ENCODE data around the gene UGT1A6.
"Not testable (repeated sequence)": the region's sequence is repeated elsewhere in the genome, so short reads cannot be mapped to it uniquely, and the experiment has no call there.

The UGT1A6 gene

DNA sequence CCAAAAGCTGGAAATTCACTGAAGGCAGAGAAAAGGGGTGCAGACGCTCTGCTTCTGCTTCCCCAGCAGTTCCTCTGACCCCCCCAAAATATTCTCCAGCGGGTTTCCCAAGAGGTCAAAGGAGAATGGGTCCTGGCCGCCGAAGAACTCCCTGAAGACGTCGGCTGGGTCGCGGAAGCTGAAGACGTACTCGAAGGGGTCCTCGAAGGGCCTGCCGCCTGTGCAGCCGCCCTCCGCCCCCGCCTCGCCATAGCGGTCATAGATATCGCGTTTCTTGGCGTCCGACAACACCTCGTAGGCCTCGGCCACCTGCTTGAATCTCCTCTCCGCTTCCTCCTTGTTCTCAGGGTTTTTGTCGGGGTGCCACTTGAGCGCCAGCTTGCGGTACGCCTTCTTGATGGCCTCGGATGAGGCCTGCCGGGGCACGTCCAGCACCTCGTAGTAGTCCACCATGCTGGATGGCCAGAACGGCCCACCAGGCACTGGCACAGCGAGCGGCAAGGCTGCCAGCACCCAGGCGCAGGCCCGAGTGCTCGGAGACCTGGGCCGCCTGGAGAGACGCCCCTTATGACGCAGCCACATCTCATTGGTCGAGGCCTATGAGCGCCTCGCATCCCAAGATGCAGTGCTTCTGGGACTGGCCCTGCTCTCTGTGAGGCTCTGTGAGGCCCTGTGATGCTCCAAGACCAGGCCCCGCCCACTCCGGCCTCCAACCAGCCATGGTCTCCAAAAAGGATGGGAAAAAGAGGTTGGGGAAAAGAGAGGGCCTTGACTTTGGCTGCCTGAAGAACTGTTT is 51.0 kb downstream of the UGT1A6 start:
- H3K4me1 ChIP-seq, result no peaks in the 10 kb centered on the region
- H3K9me3 ChIP-seq (ENCODE audit: control insufficient read depth, low read length), result no peaks in the 10 kb centered on the region
- H2AFZ ChIP-seq, result no peak overlapping the region
- no peaks in the 10 kb centered on the region for H3K36me3 ChIP-seq (ENCODE audit: control insufficient read depth, insufficient read depth, low read length)
- no peaks in the 10 kb centered on the region for H3K79me2 ChIP-seq
- H3K4me2 ChIP-seq (ENCODE audit: low read length), result no peak overlapping the region
- H3K27me3 ChIP-seq (ENCODE audit: control insufficient read depth, insufficient read depth, low read length), result no peaks in the 10 kb centered on the region
- no peak for TF ChIP-seq CTCF (IDR thresholded peaks at IDR 0.05)
- H3K9ac ChIP-seq, result no peak overlapping the region
- H3K27ac ChIP-seq, result no peak overlapping the region
- H3K4me3 ChIP-seq (ENCODE audit: low read depth, low read length), result no peak overlapping the region

DNA sequence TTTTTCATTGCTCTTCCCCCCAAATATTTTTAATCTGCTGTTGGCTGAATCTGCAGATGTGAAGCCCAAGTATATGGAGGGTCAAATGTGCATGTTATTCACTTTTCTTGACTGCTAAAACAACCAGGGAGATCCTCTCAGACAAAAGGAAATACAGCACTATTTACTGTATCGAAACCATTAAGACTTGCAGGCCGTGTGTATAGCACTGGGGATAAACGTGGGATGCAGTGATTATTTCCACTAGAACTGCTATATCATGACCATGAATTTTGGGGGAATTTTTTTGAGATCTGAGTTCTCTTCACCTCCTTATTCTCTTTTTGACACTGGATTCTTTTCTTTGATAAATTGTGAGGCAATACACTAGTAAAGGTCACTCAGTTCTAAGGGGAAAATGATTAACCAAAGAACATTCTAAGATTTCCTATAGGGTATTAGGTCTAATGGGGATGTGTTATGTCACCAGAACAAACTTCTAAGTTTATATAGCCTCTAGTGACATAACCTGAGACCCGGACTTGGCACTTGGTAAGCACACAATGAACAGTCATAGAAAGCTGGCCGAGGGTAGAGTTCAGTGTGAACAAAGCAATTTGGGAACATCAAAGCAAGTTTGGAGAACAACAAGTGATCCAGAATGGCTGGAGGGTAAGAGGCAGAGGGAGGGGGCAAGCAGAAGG is 52.5 kb downstream of the UGT1A6 start:
- Histone ChIP-seq H3K4me3 (ENCODE audit: low read depth, low read length) (no peak overlapping the region), H2AFZ (no peak overlapping the region), H3K9me3 (ENCODE audit: control insufficient read depth, low read length) (no peaks in the 10 kb centered on the region), H3K36me3 (ENCODE audit: control insufficient read depth, insufficient read depth, low read length) (no peaks in the 10 kb centered on the region), H3K27ac (no peak overlapping the region), H3K27me3 (ENCODE audit: control insufficient read depth, insufficient read depth, low read length) (no peaks in the 10 kb centered on the region), H3K9ac (no peak overlapping the region), H3K4me1 (no peaks in the 10 kb centered on the region), H3K4me2 (ENCODE audit: low read length) (no peak overlapping the region), H3K79me2 (no peaks in the 10 kb centered on the region)
- no peak for TF ChIP-seq CTCF (IDR thresholded peaks at IDR 0.05)

- not testable (repeated sequence) for H3K9ac ChIP-seq; H3K9me3 ChIP-seq (ENCODE audit: control insufficient read depth, low read length); H3K27me3 ChIP-seq (ENCODE audit: control insufficient read depth, insufficient read depth, low read length); H3K36me3 ChIP-seq (ENCODE audit: control insufficient read depth, insufficient read depth, low read length); H3K27ac ChIP-seq; H3K4me1 ChIP-seq; H2AFZ ChIP-seq; H3K4me2 ChIP-seq (ENCODE audit: low read length); H3K79me2 ChIP-seq; H3K4me3 ChIP-seq (ENCODE audit: low read depth, low read length)
These were observed 53.1 kb downstream of the UGT1A6 start for GRCh38 chr2:233745838-233746237.

- Histone ChIP-seq H2AFZ (no peak overlapping the region), H3K36me3 (ENCODE audit: control insufficient read depth, insufficient read depth, low read length) (no peaks in the 10 kb centered on the region), H3K79me2 (no peaks in the 10 kb centered on the region), H3K27ac (no peak overlapping the region), H3K4me3 (ENCODE audit: low read depth, low read length) (no peak overlapping the region), H3K9me3 (ENCODE audit: control insufficient read depth, low read length) (no peaks in the 10 kb centered on the region), H3K4me2 (ENCODE audit: low read length) (no peak overlapping the region), H3K9ac (no peak overlapping the region), H3K27me3 (ENCODE audit: control insufficient read depth, insufficient read depth, low read length) (no peaks in the 10 kb centered on the region), H3K4me1 (no peaks in the 10 kb centered on the region)
- TF ChIP-seq CTCF (IDR thresholded peaks at IDR 0.05), result no peak
These were observed 54.0 kb downstream of the UGT1A6 start for GRCh38 chr2:233746475-233747282.

DNA sequence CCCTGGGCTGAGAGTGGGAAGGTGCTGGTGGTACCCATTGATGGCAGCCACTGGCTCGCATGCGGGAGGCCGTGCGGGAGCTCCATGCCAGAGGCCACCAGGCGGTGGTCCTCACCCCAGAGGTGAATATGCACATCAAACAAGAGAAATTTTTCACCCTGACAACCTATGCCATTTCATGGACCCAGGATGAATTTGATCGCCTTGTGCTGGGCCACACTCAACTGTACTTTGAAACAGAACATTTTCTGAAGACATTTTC is 54.5 kb downstream of the UGT1A6 start:
- Histone ChIP-seq H3K9me3 (ENCODE audit: control insufficient read depth, low read length) (no peaks in the 10 kb centered on the region), H2AFZ (no peak overlapping the region), H3K27me3 (ENCODE audit: control insufficient read depth, insufficient read depth, low read length) (no peaks in the 10 kb centered on the region), H3K27ac (no peak overlapping the region), H3K4me2 (ENCODE audit: low read length) (no peak overlapping the region), H3K9ac (no peak overlapping the region), H3K79me2 (no peaks in the 10 kb centered on the region), H3K36me3 (ENCODE audit: control insufficient read depth, insufficient read depth, low read length) (no peaks in the 10 kb centered on the region), H3K4me1 (no peaks in the 10 kb centered on the region), H3K4me3 (ENCODE audit: low read depth, low read length) (no peak overlapping the region)
- TF ChIP-seq CTCF (IDR thresholded peaks at IDR 0.05), result no peak

DNA sequence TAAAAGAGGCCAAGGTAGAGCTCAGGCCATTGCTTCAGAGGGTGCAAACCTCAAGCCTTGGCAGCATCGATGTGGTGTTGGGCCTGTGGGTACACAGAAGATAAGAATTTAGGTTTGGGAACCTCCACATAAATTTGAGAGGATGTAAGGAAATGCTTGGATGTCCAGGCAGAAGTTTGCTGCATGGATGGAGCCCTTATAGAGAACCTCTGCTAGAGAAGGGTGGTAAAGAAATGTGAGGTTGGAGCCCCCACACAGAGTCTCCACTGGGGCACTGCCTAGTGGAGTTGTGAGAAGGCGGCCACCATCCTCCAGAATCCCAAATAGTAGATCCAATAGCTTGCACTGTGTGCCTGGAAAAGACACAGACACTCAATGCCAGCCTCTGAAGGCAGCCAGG is 58.0 kb downstream of the UGT1A6 start:
- H3K4me1 ChIP-seq; H3K4me2 ChIP-seq (ENCODE audit: low read length); H3K27me3 ChIP-seq (ENCODE audit: control insufficient read depth, insufficient read depth, low read length); H3K27ac ChIP-seq; H2AFZ ChIP-seq; H3K9me3 ChIP-seq (ENCODE audit: control insufficient read depth, low read length); H3K79me2 ChIP-seq; H3K9ac ChIP-seq; H3K36me3 ChIP-seq (ENCODE audit: control insufficient read depth, insufficient read depth, low read length); H3K4me3 ChIP-seq (ENCODE audit: low read depth, low read length): not testable (repeated sequence)

- H2AFZ ChIP-seq; H3K4me3 ChIP-seq (ENCODE audit: low read depth, low read length); H3K27me3 ChIP-seq (ENCODE audit: control insufficient read depth, insufficient read depth, low read length); H3K27ac ChIP-seq; H3K79me2 ChIP-seq; H3K9ac ChIP-seq; H3K9me3 ChIP-seq (ENCODE audit: control insufficient read depth, low read length); H3K4me2 ChIP-seq (ENCODE audit: low read length); H3K4me1 ChIP-seq; H3K36me3 ChIP-seq (ENCODE audit: control insufficient read depth, insufficient read depth, low read length): not testable (repeated sequence)
These were observed 58.7 kb downstream of the UGT1A6 start for GRCh38 chr2:233751212-233752009.
